Measurements from ENCODE around the gene UNC5A.

Gene UNC5A

GRCh38 chr5:176822793-176823481 lies 12.6 kb downstream of the UNC5A start:
- Histone ChIP-seq H3K27ac (no peak overlapping the region), H3K4me3 (ENCODE audit: low read depth, low read length) (no peak overlapping the region), H3K27me3 (replicated peaks) (peaks cover 17% of the 10 kb centered on the region), H3K36me3 (replicated peaks) (no peaks in the 10 kb centered on the region)
- DNase-seq, result no peak
- no peak for TF ChIP-seq CTCF (IDR thresholded peaks at IDR 0.05; ENCODE audit: low read depth, low read length, missing control alignments)
- in situ Hi-C loops (cut with HindIII; ENCODE audit: low pct_ligation_motif_present, low sequenced_read_pairs), result no loop called here

GRCh38 chr5:176823869-176824412 lies 13.6 kb downstream of the UNC5A start:
- TF ChIP-seq CTCF (IDR thresholded peaks at IDR 0.05; ENCODE audit: low read depth, low read length, missing control alignments), result no peak
- no peak overlapping the region for H3K27ac ChIP-seq
- no peak overlapping the region for H3K4me3 ChIP-seq (ENCODE audit: low read depth, low read length)
- no peaks in the 10 kb centered on the region for H3K36me3 ChIP-seq (replicated peaks)
- peaks cover 7% of the 10 kb centered on the region for H3K27me3 ChIP-seq (replicated peaks)
- no peak for DNase-seq
- in situ Hi-C loops (cut with HindIII; ENCODE audit: low pct_ligation_motif_present, low sequenced_read_pairs), result no loop called here

GRCh38 chr5:176824604-176825003 lies 14.2 kb downstream of the UNC5A start:
- Histone ChIP-seq H3K27ac (no peak overlapping the region), H3K4me3 (ENCODE audit: low read depth, low read length) (no peak overlapping the region), H3K27me3 (replicated peaks) (peaks cover 5% of the 10 kb centered on the region), H3K36me3 (replicated peaks) (no peaks in the 10 kb centered on the region)
- in situ Hi-C loops (cut with HindIII; ENCODE audit: low pct_ligation_motif_present, low sequenced_read_pairs), result no loop called here
- TF ChIP-seq CTCF (IDR thresholded peaks at IDR 0.05; ENCODE audit: low read depth, low read length, missing control alignments), result no peak
- DNase-seq, result no peak

GRCh38 chr5:176825234-176825633 lies 14.9 kb downstream of the UNC5A start:
- peaks cover 5% of the 10 kb centered on the region for H3K27me3 ChIP-seq (replicated peaks)

GRCh38 chr5:176825957-176826356 lies 15.6 kb downstream of the UNC5A start:
- Histone ChIP-seq H3K4me3 (ENCODE audit: low read depth, low read length) (no peak overlapping the region), H3K36me3 (replicated peaks) (no peaks in the 10 kb centered on the region), H3K27me3 (replicated peaks) (peaks cover 5% of the 10 kb centered on the region), H3K27ac (no peak overlapping the region)
- TF ChIP-seq CTCF (IDR thresholded peaks at IDR 0.05; ENCODE audit: low read depth, low read length, missing control alignments), result no peak
- in situ Hi-C loops (cut with HindIII; ENCODE audit: low pct_ligation_motif_present, low sequenced_read_pairs), result no loop called here
- no peak for DNase-seq

More at GRCh38 chr5:176825234-176825633, 14.9 kb downstream of the UNC5A start:
- DNase-seq, result no peak
- TF ChIP-seq CTCF (IDR thresholded peaks at IDR 0.05; ENCODE audit: low read depth, low read length, missing control alignments), result no peak
- Histone ChIP-seq H3K27ac (no peak overlapping the region), H3K4me3 (ENCODE audit: low read depth, low read length) (no peak overlapping the region), H3K36me3 (replicated peaks) (no peaks in the 10 kb centered on the region)
- in situ Hi-C loops (cut with HindIII; ENCODE audit: low pct_ligation_motif_present, low sequenced_read_pairs), result no loop called here
